Spleen (tissue), 11 donors: ENCODE results near the gene CARTPT. TPM values are rescaled to one million over a fixed set of nuclear protein-coding genes. Genes with fewer than 3 reads are reported as not detected.

Source experiments
- DNase-seq: peaks from one replicate; pipeline ENCODE4 v3.0.0-alpha.2; 2020
- H3K27ac ChIP-seq, 8 donors: fragments of 200-600 bp; sonication (generic) in 7 of 8; 1 replicate in 4 of 8; 2 replicates in 4 of 8; pipeline versions ENCODE4 v1.5.0 to v1.8.0; 2016 to 2021; ENCODE audit warnings: inconsistent platforms in 4 of 8, mild to moderate bottlenecking in 4 of 8, moderate library complexity in 1 of 8
- H3K27me3 ChIP-seq, 7 donors: fragments of 200-600 bp; sonication (generic) in 6 of 7; replicated peaks in 1 of 7; 1 replicate in 4 of 7; 2 replicates in 3 of 7; pipeline versions ENCODE4 v1.5.0 to v1.8.0; 2016 to 2021; ENCODE audit warnings: inconsistent platforms in 3 of 7, mild to moderate bottlenecking in 1 of 7
- H3K36me3 ChIP-seq, 6 donors: fragments of 200-600 bp; sonication (generic) in 5 of 6; 1 replicate in 4 of 6; 2 replicates in 2 of 6; pipeline versions ENCODE4 v1.5.0 to v1.8.0; 2016 to 2021; ENCODE audit warnings: inconsistent platforms in 2 of 6
- H3K4me1 ChIP-seq, 6 donors: fragments of 200-600 bp; sonication (generic) in 5 of 6; 1 replicate in 3 of 6; 2 replicates in 3 of 6; pipeline versions ENCODE4 v1.5.0 to v1.8.0; 2016 to 2021; ENCODE audit warnings: inconsistent platforms in 3 of 6
- H3K4me3 ChIP-seq, 8 donors: fragments of 200-600 bp; sonication (generic) in 7 of 8; 1 replicate in 4 of 8; 2 replicates in 4 of 8; pipeline versions ENCODE4 v1.5.0 to v1.8.0; 2016 to 2021; ENCODE audit warnings: inconsistent platforms in 4 of 8, mild to moderate bottlenecking in 4 of 8, moderate library complexity in 2 of 8
- H3K9me3 ChIP-seq, 8 donors: fragments of 200-600 bp; sonication (generic) in 7 of 8; 1 replicate in 4 of 8; 2 replicates in 4 of 8; pipeline versions ENCODE4 v1.5.0 to v1.8.0; 2016 to 2021; ENCODE audit warnings: inconsistent platforms in 4 of 8
- CTCF ChIP-seq, 11 experiments: fragments of 200-600 bp in 7 of 11; fragments of 450-650 bp in 4 of 11; sonication (generic) in 4 of 11; IDR thresholded peaks in 8 of 11; conservative IDR thresholded peaks in 3 of 11; 1 replicate in 7 of 11; 2 replicates in 4 of 11; pipeline versions ENCODE4 v1.4.0 to v1.8.0; 2016 to 2021; ENCODE audit warnings: antibody characterized with exemption in 11 of 11, inconsistent platforms in 4 of 11, mild to moderate bottlenecking in 1 of 11
- POLR2A ChIP-seq, 3 donors: fragments of 450-650 bp; IDR thresholded peaks; one replicate each; pipeline ENCODE4 v1.5.1; 2017; ENCODE audit warnings: antibody characterized with exemption in 3 of 3, mild to moderate bottlenecking in 1 of 3
- POLR2AphosphoS5 ChIP-seq, 3 donors: sonication (generic); formaldehyde crosslinking; IDR thresholded peaks; one replicate each; pipeline ENCODE4 v1.5.1; 2017; ENCODE audit warnings: antibody characterized with exemption in 3 of 3
- WGBS, 5 donors: extraction: QIAGEN DNeasy Blood & Tissue Kit in 3 of 5; methylation state at CpG; one replicate each; pipeline versions ENCODE4 v1.1.5 to v1.1.7; 2013 to 2018; 5-methylcytosine and 5-hydroxymethylcytosine counted together
- intact Hi-C: fragments of 100-400 bp; cut with DNase I; formaldehyde crosslinking; loops from one replicate; pipeline ENCODE4 v1.15.0; 2023; ENCODE audit warnings: low total_unique reads
- polyA plus RNA-seq, 3 donors: library from polyadenylated mRNA; stranded (reverse); fragments of 200-250 nt; gene quantifications; one replicate each; pipeline ENCODE4 v1.2.1, GENCODE V29; 2013
- total RNA-seq, 7 donors: library from RNA; depleted of rRNA in 3 of 7; stranded (reverse); fragments of >200 nt in 3 of 7; fragmentation: NEBNext Ultra II Directional in 4 of 7; extraction: Animal tissue kit (Norgen Biotek cat#: 25700) in 4 of 7; gene quantifications; one replicate each; pipeline versions ENCODE4 v1.1.0 to v1.2.1, GENCODE V29; 2016 to 2021
- donor health status: healthy with polysubstance abuse.
- donor health status: DM: no; HTN: no; CAD: no; lungs with moderate emphysema.
- donor health status: DM: no; HTN: no; CAD: no.
- donor health status: Bipolar disorder and iron deficiency.
- donor health status: healthy.
- donor health status: DM: no; HTN: no; CAD: no.
- donor health status: DM: yes; HTN: yes; CAD: no.

The CARTPT gene
- total and polyA plus RNA-seq, 10 donors = not detected

- peaks cover 0 to 7% (median 0%) of the 10 kb centered on the region in 6 donors for H3K4me1 ChIP-seq
- no peaks in the 10 kb centered on the region for H3K9me3 ChIP-seq
- peaks cover 0 to 7% (median 0%) of the 10 kb centered on the region in 7 donors for H3K27me3 ChIP-seq
- no peak for DNase-seq
- H3K27ac ChIP-seq = no peak overlapping the region
- intact Hi-C loops = no loop called here
- TF ChIP-seq POLR2A (IDR thresholded peaks at IDR 0.05) = no peak
- no peak for TF ChIP-seq CTCF (IDR thresholded peaks at IDR 0.05 in 8 of 11, conservative IDR thresholded peaks at IDR 0.05 in 3 of 11)
- no peak for TF ChIP-seq POLR2AphosphoS5 (IDR thresholded peaks at IDR 0.05)
- no peak overlapping the region for H3K4me3 ChIP-seq
- no peaks in the 10 kb centered on the region for H3K36me3 ChIP-seq
Observed at GRCh38 chr5:71695595-71695994, 23.5 kb upstream of the CARTPT start.

GRCh38 chr5:71697967-71698366 is 21.1 kb upstream of the CARTPT start:
- no peak for DNase-seq
- Histone ChIP-seq H3K27ac (no peak overlapping the region), H3K4me1 (peaks cover 0 to 7% (median 0%) of the 10 kb centered on the region in 6 donors), H3K36me3 (no peaks in the 10 kb centered on the region), H3K4me3 (no peak overlapping the region), H3K9me3 (no peaks in the 10 kb centered on the region), H3K27me3 (peaks cover 0 to 12% (median 0%) of the 10 kb centered on the region in 7 donors)
- 57 to 76% (median 68%) methylated on average over 13 to 14 of the region's 14 CpGs for WGBS, 5 donors
- TF ChIP-seq CTCF (IDR thresholded peaks at IDR 0.05 in 8 of 11, conservative IDR thresholded peaks at IDR 0.05 in 3 of 11) (peak in 1 of 11 experiments; percentile 11), POLR2A (IDR thresholded peaks at IDR 0.05) (no peak)
- intact Hi-C loops = no loop called here

GRCh38 chr5:71699233-71699632 is 19.8 kb upstream of the CARTPT start:
- Histone ChIP-seq H3K27ac (no peak overlapping the region), H3K36me3 (no peaks in the 10 kb centered on the region), H3K4me1 (peaks cover 0 to 7% (median 0%) of the 10 kb centered on the region in 6 donors), H3K27me3 (peaks cover 0 to 18% (median 0%) of the 10 kb centered on the region in 7 donors), H3K4me3 (no peak overlapping the region), H3K9me3 (no peaks in the 10 kb centered on the region)
- no peak for TF ChIP-seq POLR2AphosphoS5 (IDR thresholded peaks at IDR 0.05)
- TF ChIP-seq CTCF (IDR thresholded peaks at IDR 0.05 in 8 of 11, conservative IDR thresholded peaks at IDR 0.05 in 3 of 11) = no peak
- no peak for TF ChIP-seq POLR2A (IDR thresholded peaks at IDR 0.05)
- 59 to 77% (median 72%) methylated on average over 2 of the region's 2 CpGs for WGBS, 5 donors
- DNase-seq = no peak
- intact Hi-C loops = no loop called here

- DNase-seq = no peak
- Histone ChIP-seq H3K4me1 (peaks cover 0 to 7% (median 0%) of the 10 kb centered on the region in 6 donors), H3K27me3 (peaks cover 0 to 18% (median 0%) of the 10 kb centered on the region in 7 donors), H3K4me3 (no peak overlapping the region), H3K27ac (no peak overlapping the region), H3K9me3 (no peaks in the 10 kb centered on the region), H3K36me3 (no peaks in the 10 kb centered on the region)
- 66 to 79% (median 73%) methylated on average over 2 of the region's 2 CpGs for WGBS, 5 donors
- TF ChIP-seq POLR2A (IDR thresholded peaks at IDR 0.05) = no peak
- TF ChIP-seq POLR2AphosphoS5 (IDR thresholded peaks at IDR 0.05) = no peak
- TF ChIP-seq CTCF (IDR thresholded peaks at IDR 0.05 in 8 of 11, conservative IDR thresholded peaks at IDR 0.05 in 3 of 11) = no peak
- intact Hi-C loops = no loop called here
Observed at GRCh38 chr5:71699751-71700150, 19.3 kb upstream of the CARTPT start.
